H9 (cell line): ENCODE results near the gene CLEC9A. TPM values are rescaled to one million over a fixed set of nuclear protein-coding genes. Genes with fewer than 3 reads are reported as not detected.

ENCODE experiments used
- DNase-seq: peaks from one replicate; pipeline ENCODE4 v3.0.0-alpha.2; 2017
- H2AFZ ChIP-seq: one replicate; pipeline ENCODE4 v1.6.1; 2013; ENCODE audit warnings: mild to moderate bottlenecking, low read length, control low read depth, moderate library complexity
- H2AK5ac ChIP-seq: 2 replicates; pipeline ENCODE4 v1.6.1; 2013; ENCODE audit warnings: low read length, control low read depth, mixed read lengths; ENCODE audit not compliant: insufficient read length
- H2BK120ac ChIP-seq: one replicate; pipeline ENCODE4 v1.6.1; 2013; ENCODE audit warnings: low read depth, mild to moderate bottlenecking, low read length, control low read depth, inconsistent platforms; ENCODE audit not compliant: poor library complexity, severe bottlenecking
- H2BK12ac ChIP-seq: 2 replicates; pipeline ENCODE4 v1.6.1; 2013; ENCODE audit warnings: low read length, control low read depth, mixed read lengths, low read depth; ENCODE audit not compliant: insufficient read length
- H2BK15ac ChIP-seq: 2 replicates; pipeline ENCODE4 v1.6.1; 2013; ENCODE audit warnings: low read depth, low read length, control low read depth
- H2BK20ac ChIP-seq: one replicate; pipeline ENCODE4 v1.6.1; 2013; ENCODE audit warnings: low read depth, mild to moderate bottlenecking, low read length, control low read depth, inconsistent platforms; ENCODE audit not compliant: poor library complexity, severe bottlenecking
- H2BK5ac ChIP-seq: 2 replicates; pipeline ENCODE4 v1.6.1; 2013; ENCODE audit warnings: low read length, control low read depth, mixed read lengths; ENCODE audit not compliant: insufficient read length
- H3K14ac ChIP-seq: 2 replicates; pipeline ENCODE4 v1.6.1; 2013; ENCODE audit warnings: low read length, control low read depth; ENCODE audit not compliant: insufficient read depth
- H3K18ac ChIP-seq: 2 replicates; pipeline ENCODE4 v1.6.1; 2013; ENCODE audit warnings: low read depth, mild to moderate bottlenecking, mixed read lengths, low read length, control low read depth; ENCODE audit not compliant: insufficient read length
- H3K23ac ChIP-seq: 2 replicates; pipeline ENCODE4 v1.6.1; 2013; ENCODE audit warnings: low read length, control low read depth, mixed read lengths, low read depth; ENCODE audit not compliant: insufficient read length
- H3K23me2 ChIP-seq: 2 replicates; pipeline ENCODE4 v1.6.1; 2013; ENCODE audit warnings: low read depth, mild to moderate bottlenecking, mixed read lengths, low read length, control low read depth; ENCODE audit not compliant: insufficient read length, poor library complexity, severe bottlenecking
- H3K27ac ChIP-seq: 2 replicates; pipeline ENCODE4 v1.5.1; 2013; ENCODE audit warnings: low read length, control low read depth, mixed read lengths, low read depth; ENCODE audit not compliant: insufficient read length
- H3K27me3 ChIP-seq: 2 replicates; pipeline ENCODE4 v1.6.1; 2013; ENCODE audit warnings: low read length, control low read depth, inconsistent platforms; ENCODE audit not compliant: insufficient read depth
- H3K4ac ChIP-seq: 2 replicates; pipeline ENCODE4 v1.6.1; 2013; ENCODE audit warnings: low read depth, mild to moderate bottlenecking, control low read depth, inconsistent platforms, low read length, moderate library complexity
- H3K4me1 ChIP-seq: 2 replicates; pipeline ENCODE4 v1.6.1; 2013; ENCODE audit warnings: low read length, control low read depth, inconsistent platforms; ENCODE audit not compliant: insufficient read depth
- H3K4me2 ChIP-seq: 2 replicates; pipeline ENCODE4 v1.6.1; 2013; ENCODE audit warnings: low read length, control low read depth, mixed read lengths; ENCODE audit not compliant: insufficient read length, insufficient read depth
- H3K56ac ChIP-seq: 2 replicates; pipeline ENCODE4 v1.6.1; 2013; ENCODE audit warnings: low read depth, mild to moderate bottlenecking, mixed read lengths, low read length, control low read depth; ENCODE audit not compliant: insufficient read length
- H3K79me1 ChIP-seq: 2 replicates; pipeline ENCODE4 v1.6.1; 2013; ENCODE audit warnings: low read depth, mild to moderate bottlenecking, moderate library complexity, low read length, control low read depth, inconsistent platforms; ENCODE audit not compliant: insufficient read depth, poor library complexity, severe bottlenecking
- H3K79me2 ChIP-seq: 2 replicates; pipeline ENCODE4 v1.6.1; 2013; ENCODE audit warnings: low read length, control low read depth, inconsistent platforms; ENCODE audit not compliant: insufficient read depth
- H3K9ac ChIP-seq: 2 replicates; pipeline ENCODE4 v1.6.1; 2013; ENCODE audit warnings: low read length, control low read depth, mixed read lengths; ENCODE audit not compliant: insufficient read length; ENCODE audit errors: extremely low read depth
- H3K9me3 ChIP-seq: one replicate; pipeline ENCODE4 v1.6.1; 2013; ENCODE audit warnings: low read depth, low read length, inconsistent platforms; ENCODE audit not compliant: control insufficient read depth
- H3T11ph ChIP-seq: one replicate; pipeline ENCODE4 v1.6.1; 2013; ENCODE audit warnings: mild to moderate bottlenecking, low read length, control low read depth, inconsistent platforms
- H4K20me1 ChIP-seq: one replicate; pipeline ENCODE4 v1.6.1; 2013; ENCODE audit not compliant: control insufficient read depth, insufficient read length, insufficient read depth
- H4K5ac ChIP-seq: 2 replicates; pipeline ENCODE4 v1.6.1; 2013; ENCODE audit warnings: low read depth, mild to moderate bottlenecking, mixed read lengths, low read length, control low read depth; ENCODE audit not compliant: insufficient read length
- H4K8ac ChIP-seq: replicated peaks from 2 replicates; pipeline ENCODE4 v1.6.1; 2013; ENCODE audit warnings: low read length, control low read depth, mixed read lengths, low read depth; ENCODE audit not compliant: insufficient read length
- H4K91ac ChIP-seq: 2 replicates; pipeline ENCODE4 v1.6.1; 2013; ENCODE audit warnings: low read depth, mild to moderate bottlenecking, moderate library complexity, mixed read lengths, low read length, control low read depth; ENCODE audit not compliant: insufficient read length
- H3K27ac Mint-ChIP-seq, 3 experiments: 2 replicates in 2 of 3; 3 replicates in 1 of 3; pipeline ENCODE4 v1.8.0; 2020 to 2021; ENCODE audit warnings: mixed read lengths in 3 of 3, mild to moderate bottlenecking in 1 of 3, moderate library complexity in 1 of 3
- H3K27me3 Mint-ChIP-seq: 2 replicates; pipeline ENCODE4 v1.8.0; 2021; ENCODE audit warnings: low read depth, mild to moderate bottlenecking, moderate library complexity, mixed read lengths
- H3K36me3 Mint-ChIP-seq, 3 experiments: 2 replicates in 2 of 3; 3 replicates in 1 of 3; pipeline ENCODE4 v1.8.0; 2020 to 2021; ENCODE audit warnings: low read depth in 3 of 3, mixed read lengths in 3 of 3; ENCODE audit not compliant: insufficient read depth in 1 of 3
- H3K4me1 Mint-ChIP-seq, 2 experiments: 2 replicates each; pipeline ENCODE4 v1.8.0; 2020; ENCODE audit warnings: mixed read lengths in 2 of 2
- H3K4me3 Mint-ChIP-seq, 2 experiments: 2 replicates in 1 of 2; 3 replicates in 1 of 2; pipeline ENCODE4 v1.8.0; 2020 to 2021; ENCODE audit warnings: mild to moderate bottlenecking in 2 of 2, mixed read lengths in 2 of 2, moderate library complexity in 1 of 2
- H3K9me3 Mint-ChIP-seq, 2 experiments: 2 replicates in 1 of 2; 3 replicates in 1 of 2; pipeline ENCODE4 v1.8.0; 2020; ENCODE audit warnings: mild to moderate bottlenecking in 2 of 2, mixed read lengths in 2 of 2, moderate library complexity in 1 of 2
- CTCF ChIP-seq: fragments of 200-600 bp; sonication (generic); conservative IDR thresholded peaks from 3 replicates; pipeline ENCODE4 v1.8.0; 2021; ENCODE audit warnings: antibody characterized with exemption, mild to moderate bottlenecking
- WGBS: extraction: QIAGEN DNeasy Blood & Tissue Kit; methylation state at CpG from one replicate; pipeline ENCODE4 v1.1.7; 2013; ENCODE audit warnings: missing lambda C conversion rate, low lambda C conversion rate, mixed read lengths; ENCODE audit not compliant: insufficient read length; ENCODE audit errors: extremely low coverage; 5-methylcytosine and 5-hydroxymethylcytosine counted together
- total RNA-seq: library from RNA; stranded (reverse); gene quantifications from 2 replicates; pipeline ENCODE4 v1.2.1, GENCODE V29; 2021

Gene CLEC9A
- total RNA-seq, 1 experiment from 2014 or later, result not detected

DNA sequence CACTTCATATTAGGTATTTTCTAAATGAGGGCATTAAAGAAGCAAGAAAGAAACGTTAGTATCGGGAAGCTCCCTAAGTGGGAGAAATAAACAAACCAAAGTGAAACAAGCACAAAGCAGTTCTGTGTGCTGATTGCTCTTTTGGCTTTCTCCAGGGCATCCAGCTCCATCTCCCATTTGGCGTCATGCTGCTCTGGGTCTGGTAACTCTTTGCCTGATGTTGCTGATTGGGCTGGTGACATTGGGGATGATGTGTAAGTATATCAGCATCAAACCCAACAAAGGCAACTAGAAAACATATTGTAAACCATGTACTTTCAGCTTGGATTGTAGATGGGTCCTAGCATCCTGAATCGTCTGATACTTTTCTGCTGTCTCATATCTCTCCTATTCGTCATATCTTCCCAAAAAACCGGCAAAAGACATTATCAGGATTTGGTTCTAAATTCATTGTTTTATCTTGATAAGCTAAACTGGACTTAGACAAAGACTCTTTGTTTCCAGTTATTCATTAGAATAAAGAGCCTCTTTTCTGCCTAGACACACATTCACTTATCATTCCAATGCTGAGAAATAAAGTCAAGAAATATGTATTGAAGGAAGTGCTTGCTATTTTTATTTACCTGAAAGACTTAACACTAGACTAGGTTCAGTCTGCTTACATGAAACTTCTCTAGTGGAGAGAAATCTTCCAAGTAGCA, 17.7 kb upstream of the CLEC9A start:
- no peak overlapping the region for H2BK15ac ChIP-seq
- no peak for DNase-seq
- no peak overlapping the region for H3K27ac ChIP-seq
- no peak overlapping the region for H4K91ac ChIP-seq
- WGBS, result no CpG with 5 or more reads among the region's 6 CpGs
- H2AFZ ChIP-seq, result no peak overlapping the region
- H3K27me3 Mint-ChIP-seq, result no peaks in the 10 kb centered on the region
- peaks cover 22% of the 10 kb centered on the region in 2 experiments for H3K4me1 Mint-ChIP-seq
- H4K20me1 ChIP-seq, result no peaks in the 10 kb centered on the region
- no peaks in the 10 kb centered on the region for H3K9me3 ChIP-seq
- no peak overlapping the region for H3K14ac ChIP-seq
- H2BK20ac ChIP-seq, result no peak overlapping the region
- no peak overlapping the region for H3K4ac ChIP-seq
- no peak overlapping the region for H3K23ac ChIP-seq
- H3K18ac ChIP-seq, result no peak overlapping the region
- H2BK120ac ChIP-seq, result no peak overlapping the region
- no peaks in the 10 kb centered on the region; the same call in 1 of the 2 replicates for H3K4me1 ChIP-seq
- no peak overlapping the region for H4K5ac ChIP-seq
- H3K4me2 ChIP-seq, result no peak overlapping the region
- no peak overlapping the region for H3K4me3 Mint-ChIP-seq
- H2AK5ac ChIP-seq, result no peak overlapping the region
- no peak overlapping the region for H3T11ph ChIP-seq
- H3K56ac ChIP-seq, result no peak overlapping the region
- H3K23me2 ChIP-seq, result no peaks in the 10 kb centered on the region
- H3K9ac ChIP-seq, result no peak overlapping the region
- H4K8ac ChIP-seq, result no peak overlapping the region
- no peak for TF ChIP-seq CTCF
- no peaks in the 10 kb centered on the region for H3K79me1 ChIP-seq
- no peak overlapping the region for H2BK5ac ChIP-seq
- no peaks in the 10 kb centered on the region for H3K9me3 Mint-ChIP-seq
- no peaks in the 10 kb centered on the region for H3K79me2 ChIP-seq
- H2BK12ac ChIP-seq, result no peak overlapping the region
- H3K36me3 Mint-ChIP-seq, result no peaks in the 10 kb centered on the region
- no peaks in the 10 kb centered on the region for H3K27me3 ChIP-seq
- no peak overlapping the region for H3K27ac Mint-ChIP-seq
